A549 (cell line): ENCODE data around the gene NDEL1. TPM values are rescaled to one million over a fixed set of nuclear protein-coding genes. Genes with fewer than 3 reads are reported as not detected.

Experiments
- ATAC-seq, 2 experiments: fragments of 200-7000 bp in 1 of 2; fragments of >200 bp in 1 of 2; cut with Nextera tagmentation in 1 of 2; cut with Tn5 transposase in 1 of 2; 3 replicates each; pipeline versions ENCODE4 v1.8.0 to v1.9.1; 2018 to 2020; ENCODE audit warnings: mild to moderate bottlenecking in 1 of 2, moderate library complexity in 1 of 2
- CTCF ChIA-PET: fragments of 300-600 bp; sonication (Branson Sonifier 250); formaldehyde crosslinking; extraction: SDS; loops from one replicate; lab custom pipeline; 2021; ENCODE audit warnings: antibody characterized with exemption, inconsistent platforms; lab: Yijun Ruan, JAX
- POLR2A ChIA-PET: fragments of 350-600 bp; formaldehyde crosslinking; extraction: SDS; loops from one replicate; lab custom pipeline; 2021; ENCODE audit warnings: antibody characterized with exemption, inconsistent platforms; lab: Yijun Ruan, JAX
- DNase-seq, 2 experiments: peaks; one replicate each; pipeline versions ENCODE4 v3.0.0 to v3.0.0-alpha.2; 2011 to 2016; ENCODE audit warnings: low read depth in 1 of 2, low spot score in 1 of 2
- FAIRE-seq: peaks from 2 replicates; lab custom pipeline; 2011; peaks lifted over from hg19 to GRCh38; lab: Jason Lieb, UNC
- H3K27ac ChIP-seq, 2 experiments: fragments of >200 bp; sonication (Bioruptor Twin); formaldehyde crosslinking; 3 replicates each; pipeline ENCODE4 v1.5.1; 2016 to 2017
- H3K4me1 ChIP-seq: fragments of >200 bp; sonication (Bioruptor Twin); formaldehyde crosslinking; 3 replicates; pipeline ENCODE4 v1.6.1; 2016
- H3K4me2 ChIP-seq: fragments of >200 bp; sonication (Bioruptor Twin); formaldehyde crosslinking; 3 replicates; pipeline ENCODE4 v1.6.1; 2016
- H3K4me3 ChIP-seq: fragments of >200 bp; sonication (Bioruptor Twin); formaldehyde crosslinking; 3 replicates; pipeline ENCODE4 v1.5.1; 2016
- H3K9me3 ChIP-seq: fragments of >200 bp; sonication (Bioruptor Twin); formaldehyde crosslinking; 3 replicates; pipeline ENCODE4 v1.6.1; 2016
- CBX2 ChIP-seq: fragments of 200-600 bp; sonication (generic); IDR thresholded peaks from 2 replicates; pipeline ENCODE4 v1.6.1; 2016; ENCODE audit warnings: low read depth, mild to moderate bottlenecking, borderline replicate concordance
- CHD2 ChIP-seq: fragments of 150-350 bp; IDR thresholded peaks from 2 replicates; pipeline ENCODE4 v1.6.1; 2014; ENCODE audit warnings: low read length; ENCODE audit not compliant: partially characterized antibody
- CHD4 ChIP-seq: fragments of 200-600 bp; sonication (generic); IDR thresholded peaks from 2 replicates; pipeline ENCODE4 v1.6.1; 2016; ENCODE audit warnings: antibody characterized with exemption, mild to moderate bottlenecking, borderline replicate concordance
- ELK1 ChIP-seq: fragments of 150-350 bp; IDR thresholded peaks from 2 replicates; pipeline ENCODE4 v1.6.1; 2014; ENCODE audit warnings: low read depth, mild to moderate bottlenecking, low read length
- FOSB ChIP-seq: fragments of 250-450 bp; sonication (Bioruptor Pico); IDR thresholded peaks from 2 replicates; pipeline ENCODE4 v1.5.0; 2020; ENCODE audit warnings: mild to moderate bottlenecking, moderate library complexity
- FOSL2 ChIP-seq, 2 experiments: fragments of 450-650 bp in 1 of 2; fragments of >200 bp in 1 of 2; sonication (Bioruptor Twin) in 1 of 2; formaldehyde crosslinking; IDR thresholded peaks; 2 replicates each; pipeline versions ENCODE4 v1.5.0 to v1.6.1; 2016 to 2020; ENCODE audit warnings: mild to moderate bottlenecking in 1 of 2, moderate library complexity in 1 of 2
- HDAC2 ChIP-seq: fragments of 200-600 bp; sonication (generic); IDR thresholded peaks from 2 replicates; pipeline ENCODE4 v1.6.1; 2016
- HEYL ChIP-seq: fragments of 250-450 bp; sonication (Bioruptor Pico); IDR thresholded peaks from 2 replicates; pipeline ENCODE4 v1.8.0; 2021; ENCODE audit warnings: mild to moderate bottlenecking, moderate library complexity
- HOXB5 ChIP-seq: fragments of 250-450 bp; sonication (Bioruptor Pico); IDR thresholded peaks from 2 replicates; pipeline ENCODE4 v1.5.0; 2020; ENCODE audit warnings: mild to moderate bottlenecking, moderate library complexity
- NPAS2 ChIP-seq: fragments of 250-450 bp; sonication (Bioruptor Pico); IDR thresholded peaks from 2 replicates; pipeline ENCODE4 v1.8.0; 2022; ENCODE audit warnings: mild to moderate bottlenecking, moderate library complexity, borderline replicate concordance
- NR3C1 ChIP-seq: fragments of >200 bp; sonication (Bioruptor Twin); formaldehyde crosslinking; IDR thresholded peaks from 3 replicates; pipeline ENCODE4 v1.6.1; 2017
- POLR2A ChIP-seq: IDR thresholded peaks from 2 replicates; pipeline ENCODE4 v1.6.1; 2012; ENCODE audit warnings: mild to moderate bottlenecking, low read length
- POLR2AphosphoS2 ChIP-seq: conservative IDR thresholded peaks from 2 replicates; pipeline ENCODE4 v1.6.1; 2012; ENCODE audit warnings: low read length, improper control_type of control experiment, inconsistent platforms
- RNF2 ChIP-seq: fragments of 200-600 bp; sonication (generic); IDR thresholded peaks from 2 replicates; pipeline ENCODE4 v1.6.1; 2016; ENCODE audit warnings: low read depth, mild to moderate bottlenecking, antibody characterized with exemption, moderate library complexity, borderline replicate concordance
- SMC3 ChIP-seq: fragments of >200 bp; sonication (Bioruptor Twin); formaldehyde crosslinking; IDR thresholded peaks from 3 replicates; pipeline ENCODE4 v1.6.1; 2018; ENCODE audit warnings: inconsistent platforms
- TFCP2L1 ChIP-seq: fragments of 250-450 bp; sonication (Bioruptor Pico); IDR thresholded peaks from 2 replicates; pipeline ENCODE4 v1.5.0; 2021; ENCODE audit warnings: mild to moderate bottlenecking
- TP53 ChIP-seq: fragments of 250-450 bp; sonication (Bioruptor Pico); IDR thresholded peaks from 2 replicates; pipeline ENCODE4 v1.5.0; 2021; ENCODE audit warnings: mild to moderate bottlenecking, moderate library complexity
- ZC3H11A ChIP-seq: fragments of 450-650 bp; IDR thresholded peaks from 2 replicates; pipeline ENCODE4 v1.6.1; 2014; ENCODE audit warnings: antibody characterized with exemption, mild to moderate bottlenecking
- ZFP36 ChIP-seq: fragments of 450-650 bp; IDR thresholded peaks from 2 replicates; pipeline ENCODE4 v1.6.1; 2014; ENCODE audit warnings: borderline replicate concordance; ENCODE audit not compliant: partially characterized antibody
- WGBS: methylation state at CpG from one replicate; pipeline ENCODE4 v1.1.6; 2017; ENCODE audit errors: missing lambda C conversion rate; 5-methylcytosine and 5-hydroxymethylcytosine counted together
- polyA plus RNA-seq, 4 experiments: library from polyadenylated mRNA; depleted of rRNA in 3 of 4; stranded (reverse); fragments of >200 nt; fragmentation: RNase III in 1 of 4; extraction: RNeasy Plus Mini Kit Qiagen cat#74134 plus additional on column Dnase treatment in 1 of 4; gene quantifications; 2 replicates in 3 of 4; 3 replicates in 1 of 4; pipeline ENCODE4 v1.2.3, GENCODE V29; 2011 to 2017
- TF ChIP-seq, protein P1 (sequence below): fragments of 200-600 bp; sonication (generic); IDR thresholded peaks from 2 replicates; pipeline ENCODE4 v1.6.1; 2016; ENCODE audit warnings: antibody characterized with exemption, mild to moderate bottlenecking, moderate library complexity
- TF ChIP-seq, protein P2 (sequence below): IDR thresholded peaks from 2 replicates; pipeline ENCODE4 v1.6.1; 2012
- TF ChIP-seq, protein P3 (sequence below): fragments of >200 bp; sonication (Bioruptor Twin); formaldehyde crosslinking; IDR thresholded peaks from 3 replicates; pipeline ENCODE4 v1.5.1; 2016
- TF ChIP-seq, protein P4 (sequence below): fragments of 450-650 bp; IDR thresholded peaks from 2 replicates; pipeline ENCODE4 v1.6.1; 2014; ENCODE audit warnings: antibody characterized with exemption

The NDEL1 gene
- polyA plus RNA-seq, 2 of the 4 experiments (the other 2 are of a cell fraction): 53.3 to 91.0 TPM

DNA sequence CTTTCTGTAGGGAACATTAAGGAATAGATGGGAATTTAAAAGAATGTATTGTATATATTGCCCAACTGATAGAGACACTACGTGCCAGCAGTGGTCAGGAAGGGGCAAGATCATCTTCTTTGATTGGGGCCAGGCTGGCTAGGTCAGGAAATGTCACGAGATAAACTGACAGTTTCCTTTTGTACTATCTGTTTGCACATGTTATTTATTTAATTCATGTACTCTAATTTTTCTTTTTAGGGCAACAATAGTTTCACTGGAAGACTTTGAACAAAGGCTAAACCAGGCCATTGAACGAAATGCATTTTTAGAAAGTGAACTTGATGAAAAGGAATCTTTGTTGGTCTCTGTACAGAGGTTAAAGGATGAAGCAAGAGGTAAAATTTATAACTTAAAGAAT is 12.6 kb downstream of the NDEL1 start:
- TF ChIP-seq ZFP36: no peak
- no peak for TF ChIP-seq RNF2
- TF ChIP-seq, protein P1, sequence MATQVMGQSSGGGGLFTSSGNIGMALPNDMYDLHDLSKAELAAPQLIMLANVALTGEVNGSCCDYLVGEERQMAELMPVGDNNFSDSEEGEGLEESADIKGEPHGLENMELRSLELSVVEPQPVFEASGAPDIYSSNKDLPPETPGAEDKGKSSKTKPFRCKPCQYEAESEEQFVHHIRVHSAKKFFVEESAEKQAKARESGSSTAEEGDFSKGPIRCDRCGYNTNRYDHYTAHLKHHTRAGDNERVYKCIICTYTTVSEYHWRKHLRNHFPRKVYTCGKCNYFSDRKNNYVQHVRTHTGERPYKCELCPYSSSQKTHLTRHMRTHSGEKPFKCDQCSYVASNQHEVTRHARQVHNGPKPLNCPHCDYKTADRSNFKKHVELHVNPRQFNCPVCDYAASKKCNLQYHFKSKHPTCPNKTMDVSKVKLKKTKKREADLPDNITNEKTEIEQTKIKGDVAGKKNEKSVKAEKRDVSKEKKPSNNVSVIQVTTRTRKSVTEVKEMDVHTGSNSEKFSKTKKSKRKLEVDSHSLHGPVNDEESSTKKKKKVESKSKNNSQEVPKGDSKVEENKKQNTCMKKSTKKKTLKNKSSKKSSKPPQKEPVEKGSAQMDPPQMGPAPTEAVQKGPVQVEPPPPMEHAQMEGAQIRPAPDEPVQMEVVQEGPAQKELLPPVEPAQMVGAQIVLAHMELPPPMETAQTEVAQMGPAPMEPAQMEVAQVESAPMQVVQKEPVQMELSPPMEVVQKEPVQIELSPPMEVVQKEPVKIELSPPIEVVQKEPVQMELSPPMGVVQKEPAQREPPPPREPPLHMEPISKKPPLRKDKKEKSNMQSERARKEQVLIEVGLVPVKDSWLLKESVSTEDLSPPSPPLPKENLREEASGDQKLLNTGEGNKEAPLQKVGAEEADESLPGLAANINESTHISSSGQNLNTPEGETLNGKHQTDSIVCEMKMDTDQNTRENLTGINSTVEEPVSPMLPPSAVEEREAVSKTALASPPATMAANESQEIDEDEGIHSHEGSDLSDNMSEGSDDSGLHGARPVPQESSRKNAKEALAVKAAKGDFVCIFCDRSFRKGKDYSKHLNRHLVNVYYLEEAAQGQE: no peak
- no peak for TF ChIP-seq CHD2
- no peak for TF ChIP-seq CHD4
- TF ChIP-seq, protein P2, sequence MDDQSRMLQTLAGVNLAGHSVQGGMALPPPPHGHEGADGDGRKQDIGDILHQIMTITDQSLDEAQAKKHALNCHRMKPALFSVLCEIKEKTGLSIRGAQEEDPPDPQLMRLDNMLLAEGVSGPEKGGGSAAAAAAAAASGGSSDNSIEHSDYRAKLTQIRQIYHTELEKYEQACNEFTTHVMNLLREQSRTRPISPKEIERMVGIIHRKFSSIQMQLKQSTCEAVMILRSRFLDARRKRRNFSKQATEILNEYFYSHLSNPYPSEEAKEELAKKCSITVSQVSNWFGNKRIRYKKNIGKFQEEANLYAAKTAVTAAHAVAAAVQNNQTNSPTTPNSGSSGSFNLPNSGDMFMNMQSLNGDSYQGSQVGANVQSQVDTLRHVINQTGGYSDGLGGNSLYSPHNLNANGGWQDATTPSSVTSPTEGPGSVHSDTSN: no peak
- TF ChIP-seq POLR2A: no peak
- TF ChIP-seq, protein P3, sequence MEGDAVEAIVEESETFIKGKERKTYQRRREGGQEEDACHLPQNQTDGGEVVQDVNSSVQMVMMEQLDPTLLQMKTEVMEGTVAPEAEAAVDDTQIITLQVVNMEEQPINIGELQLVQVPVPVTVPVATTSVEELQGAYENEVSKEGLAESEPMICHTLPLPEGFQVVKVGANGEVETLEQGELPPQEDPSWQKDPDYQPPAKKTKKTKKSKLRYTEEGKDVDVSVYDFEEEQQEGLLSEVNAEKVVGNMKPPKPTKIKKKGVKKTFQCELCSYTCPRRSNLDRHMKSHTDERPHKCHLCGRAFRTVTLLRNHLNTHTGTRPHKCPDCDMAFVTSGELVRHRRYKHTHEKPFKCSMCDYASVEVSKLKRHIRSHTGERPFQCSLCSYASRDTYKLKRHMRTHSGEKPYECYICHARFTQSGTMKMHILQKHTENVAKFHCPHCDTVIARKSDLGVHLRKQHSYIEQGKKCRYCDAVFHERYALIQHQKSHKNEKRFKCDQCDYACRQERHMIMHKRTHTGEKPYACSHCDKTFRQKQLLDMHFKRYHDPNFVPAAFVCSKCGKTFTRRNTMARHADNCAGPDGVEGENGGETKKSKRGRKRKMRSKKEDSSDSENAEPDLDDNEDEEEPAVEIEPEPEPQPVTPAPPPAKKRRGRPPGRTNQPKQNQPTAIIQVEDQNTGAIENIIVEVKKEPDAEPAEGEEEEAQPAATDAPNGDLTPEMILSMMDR: no peak
- no peak for TF ChIP-seq HEYL
- TF ChIP-seq ELK1: no peak
- TF ChIP-seq CBX2: no peak
- TF ChIP-seq NR3C1: no peak
- no peak for TF ChIP-seq FOSL2 (IDR thresholded peaks at IDR 0.05)
- no peak for TF ChIP-seq FOSL2 (CRISPR knock-in tag; IDR thresholded peaks at IDR 0.05)
- TF ChIP-seq SMC3: no peak
- TF ChIP-seq FOSB (CRISPR knock-in tag): no peak
- ATAC-seq: no peak
- ChIA-PET POLR2A (no interaction called here), CTCF (interaction anchor here (1.0 to 1.8 kb wide), 2 partner anchors 12 to 39 kb away, joined by 3 to 8 read pairs; no protein-coding TSS in a partner anchor)
- DNase-seq: no peak
- H3K4me3 ChIP-seq: no peak overlapping the region
- no peak overlapping the region for H3K4me2 ChIP-seq
- 72% methylated on average over 3 of the region's 3 CpGs for WGBS
- H3K9me3 ChIP-seq: no peaks in the 10 kb centered on the region
- no peaks in the 10 kb centered on the region for H3K4me1 ChIP-seq
- no peak overlapping the region for H3K27ac ChIP-seq
- FAIRE-seq: no peak

- no peak overlapping the region for H3K4me2 ChIP-seq
- ChIA-PET POLR2A (interaction anchor here (0.8 to 1.3 kb wide), 2 partner anchors 16 to 68 kb away, joined by 3 to 5 read pairs; partner anchors contain the start of gene NDEL1), CTCF (interaction anchor here (0.7 to 3.1 kb wide), 3 partner anchors 8 to 56 kb away, joined by 3 to 13 read pairs (median 3); no protein-coding TSS in a partner anchor)
- FAIRE-seq (peak; percentile 7), ATAC-seq (no peak), DNase-seq (no peak)
- 82% methylated on average over 8 of the region's 8 CpGs for WGBS
- no peak overlapping the region for H3K27ac ChIP-seq
- no peaks in the 10 kb centered on the region for H3K9me3 ChIP-seq
- no peak overlapping the region for H3K4me3 ChIP-seq
- H3K4me1 ChIP-seq: no peaks in the 10 kb centered on the region
- TF ChIP-seq POLR2A (no peak), ZC3H11A (no peak), TP53 (CRISPR knock-in tag) (no peak), POLR2AphosphoS2 (no peak), TFCP2L1 (no peak), CHD4 (no peak), HOXB5 (CRISPR knock-in tag) (no peak), NPAS2 (CRISPR knock-in tag) (no peak), HDAC2 (no peak)
- TF ChIP-seq, protein P4, sequence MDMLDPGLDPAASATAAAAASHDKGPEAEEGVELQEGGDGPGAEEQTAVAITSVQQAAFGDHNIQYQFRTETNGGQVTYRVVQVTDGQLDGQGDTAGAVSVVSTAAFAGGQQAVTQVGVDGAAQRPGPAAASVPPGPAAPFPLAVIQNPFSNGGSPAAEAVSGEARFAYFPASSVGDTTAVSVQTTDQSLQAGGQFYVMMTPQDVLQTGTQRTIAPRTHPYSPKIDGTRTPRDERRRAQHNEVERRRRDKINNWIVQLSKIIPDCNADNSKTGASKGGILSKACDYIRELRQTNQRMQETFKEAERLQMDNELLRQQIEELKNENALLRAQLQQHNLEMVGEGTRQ: no peak
- TF ChIP-seq, protein P2: no peak
Observed at GRCh38 chr17:8451933-8452614, 16.4 kb downstream of the NDEL1 start.
